Breast epithelium (tissue), 3 donors: ENCODE measurements around the gene ABCC6.
"Not testable (repeated sequence)": the region's sequence is repeated elsewhere in the genome, so short reads cannot be mapped to it uniquely, and the experiment has no call there.

Source experiments
- CTCF ChIP-seq, 3 donors: fragments of 450-650 bp; IDR thresholded peaks; one replicate each; pipeline ENCODE4 v1.5.1; 2016 to 2017; ENCODE audit warnings: antibody characterized with exemption in 3 of 3, mild to moderate bottlenecking in 3 of 3, moderate library complexity in 3 of 3
- POLR2A ChIP-seq: fragments of 450-650 bp; IDR thresholded peaks from one replicate; pipeline ENCODE4 v1.6.1; 2016; ENCODE audit warnings: antibody characterized with exemption, mild to moderate bottlenecking, moderate library complexity
- POLR2AphosphoS5 ChIP-seq, 3 donors: sonication (generic); formaldehyde crosslinking; IDR thresholded peaks; one replicate each; pipeline ENCODE4 v1.6.1; 2017; ENCODE audit warnings: antibody characterized with exemption in 3 of 3

GRCh38 chr16:16247439-16247838 lies 24.1 kb upstream of the ABCC6 start:
- not testable (repeated sequence) for TF ChIP-seq POLR2A; CTCF (IDR thresholded peaks at IDR 0.05); POLR2AphosphoS5 (IDR thresholded peaks at IDR 0.05)
